NCI-H69 (cell line): ENCODE results near the gene ADGRV1.
"Not testable (repeated sequence)": the region's sequence is repeated elsewhere in the genome, so short reads cannot be mapped to it uniquely, and the experiment has no call there.

Source experiments
- DNase-seq: peaks from one replicate; lab custom pipeline; 2025; lab: John Stamatoyannopoulos, UW

The ADGRV1 gene

GRCh38 chr5:91000743-91001142 lies 442.1 kb downstream of the ADGRV1 start:
- DNase-seq = no peak

GRCh38 chr5:91006713-91007112 lies 448.1 kb downstream of the ADGRV1 start:
- DNase-seq = no peak

- peak; percentile 15 for DNase-seq
Measured at GRCh38 chr5:91007251-91007650, 448.7 kb downstream of the ADGRV1 start.

GRCh38 chr5:91007780-91008402 lies 449.3 kb downstream of the ADGRV1 start:
- no peak for DNase-seq

GRCh38 chr5:91010090-91010489 lies 451.5 kb downstream of the ADGRV1 start:
- no peak for DNase-seq

GRCh38 chr5:91011029-91011428 lies 452.4 kb downstream of the ADGRV1 start:
- no peak for DNase-seq

- not testable (repeated sequence) for DNase-seq
Measured at GRCh38 chr5:91012867-91013266, 454.3 kb downstream of the ADGRV1 start.

GRCh38 chr5:91016322-91016721 lies 457.7 kb downstream of the ADGRV1 start:
- DNase-seq = no peak

- peak; percentile 32 for DNase-seq
Measured at GRCh38 chr5:91016954-91017700, 458.5 kb downstream of the ADGRV1 start.

- peak; percentile 17 for DNase-seq
Measured at GRCh38 chr5:91018200-91018599, 459.6 kb downstream of the ADGRV1 start.

GRCh38 chr5:91018712-91019371 lies 460.2 kb downstream of the ADGRV1 start:
- no peak for DNase-seq

GRCh38 chr5:91020065-91020800 lies 461.6 kb downstream of the ADGRV1 start:
- no peak for DNase-seq

GRCh38 chr5:91022518-91022917 lies 463.9 kb downstream of the ADGRV1 start:
- peak; percentile 90 for DNase-seq

- peak; percentile 73 for DNase-seq
Measured at GRCh38 chr5:91024206-91024605, 465.6 kb downstream of the ADGRV1 start.

GRCh38 chr5:91024727-91025126 lies 466.1 kb downstream of the ADGRV1 start:
- peak; percentile 88 for DNase-seq

- peak; percentile 70 for DNase-seq
Measured at GRCh38 chr5:91025449-91025848, 466.9 kb downstream of the ADGRV1 start.

GRCh38 chr5:91025956-91026355 lies 467.4 kb downstream of the ADGRV1 start:
- peak; percentile 51 for DNase-seq

GRCh38 chr5:91026466-91026865 lies 467.9 kb downstream of the ADGRV1 start:
- DNase-seq = peak; percentile 74

- peak; percentile 88 for DNase-seq
Measured at GRCh38 chr5:91027405-91028139, 469.0 kb downstream of the ADGRV1 start.

GRCh38 chr5:91028499-91028956 lies 469.9 kb downstream of the ADGRV1 start:
- DNase-seq = peak; percentile 78
